ENCODE results near the gene STX10.

DNA sequence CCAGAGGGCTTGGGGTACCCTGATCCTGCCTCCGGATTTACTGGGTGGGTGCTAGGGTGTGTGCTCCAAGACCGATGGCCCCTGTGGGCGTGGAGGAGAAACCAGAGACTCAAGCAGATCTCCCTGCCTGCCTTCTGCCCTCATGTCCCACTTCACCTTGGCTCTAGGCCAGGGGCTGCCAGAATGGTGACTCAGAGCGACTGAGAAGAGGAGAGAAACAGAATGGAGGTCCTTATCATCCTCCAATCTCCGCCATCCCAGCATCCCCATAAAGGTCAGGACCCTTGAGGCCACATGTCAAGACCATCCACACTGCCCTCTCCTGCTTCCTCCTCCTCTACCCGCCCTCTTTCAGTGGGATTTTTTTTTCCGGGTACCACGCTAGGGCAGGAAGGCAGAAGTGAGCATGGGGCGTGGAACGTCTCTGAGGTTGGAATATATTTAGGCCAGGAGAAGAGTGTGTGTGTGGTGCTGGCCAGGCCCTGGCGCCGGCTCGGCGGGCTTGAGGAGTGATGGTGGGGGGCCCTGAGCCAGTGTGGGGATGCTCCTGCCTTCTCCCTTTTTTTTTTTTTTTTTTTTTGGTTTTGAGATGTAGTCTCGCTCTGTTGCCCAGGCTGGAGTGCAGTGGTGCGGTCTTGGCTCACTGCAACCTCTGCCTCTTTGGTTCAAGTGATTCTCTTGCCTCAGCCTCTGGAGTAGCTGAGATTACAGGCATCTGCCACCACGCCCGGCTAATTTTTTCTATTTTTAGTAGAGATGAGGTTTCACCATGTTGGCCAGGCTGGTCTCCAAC is 22.4 kb upstream of the STX10 start:
- TF ChIP-seq, protein P1, sequence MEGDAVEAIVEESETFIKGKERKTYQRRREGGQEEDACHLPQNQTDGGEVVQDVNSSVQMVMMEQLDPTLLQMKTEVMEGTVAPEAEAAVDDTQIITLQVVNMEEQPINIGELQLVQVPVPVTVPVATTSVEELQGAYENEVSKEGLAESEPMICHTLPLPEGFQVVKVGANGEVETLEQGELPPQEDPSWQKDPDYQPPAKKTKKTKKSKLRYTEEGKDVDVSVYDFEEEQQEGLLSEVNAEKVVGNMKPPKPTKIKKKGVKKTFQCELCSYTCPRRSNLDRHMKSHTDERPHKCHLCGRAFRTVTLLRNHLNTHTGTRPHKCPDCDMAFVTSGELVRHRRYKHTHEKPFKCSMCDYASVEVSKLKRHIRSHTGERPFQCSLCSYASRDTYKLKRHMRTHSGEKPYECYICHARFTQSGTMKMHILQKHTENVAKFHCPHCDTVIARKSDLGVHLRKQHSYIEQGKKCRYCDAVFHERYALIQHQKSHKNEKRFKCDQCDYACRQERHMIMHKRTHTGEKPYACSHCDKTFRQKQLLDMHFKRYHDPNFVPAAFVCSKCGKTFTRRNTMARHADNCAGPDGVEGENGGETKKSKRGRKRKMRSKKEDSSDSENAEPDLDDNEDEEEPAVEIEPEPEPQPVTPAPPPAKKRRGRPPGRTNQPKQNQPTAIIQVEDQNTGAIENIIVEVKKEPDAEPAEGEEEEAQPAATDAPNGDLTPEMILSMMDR (IDR thresholded peaks at IDR 0.05): no peak
- no peak for TF ChIP-seq POLR2A (IDR thresholded peaks at IDR 0.05)

Data from adrenal gland (tissue), 5 donors.